C4-2B (cell line): ENCODE results near the gene NCBP2.

ENCODE experiments used
- ZFX ChIP-seq: fragments of 450-650 bp; IDR thresholded peaks from 2 replicates; pipeline ENCODE4 v1.6.1; 2017
- TF ChIP-seq, protein P1 (sequence below): fragments of 450-650 bp; conservative IDR thresholded peaks from 2 replicates; pipeline ENCODE4 v1.5.1; 2017; ENCODE audit warnings: mild to moderate bottlenecking

DNA sequence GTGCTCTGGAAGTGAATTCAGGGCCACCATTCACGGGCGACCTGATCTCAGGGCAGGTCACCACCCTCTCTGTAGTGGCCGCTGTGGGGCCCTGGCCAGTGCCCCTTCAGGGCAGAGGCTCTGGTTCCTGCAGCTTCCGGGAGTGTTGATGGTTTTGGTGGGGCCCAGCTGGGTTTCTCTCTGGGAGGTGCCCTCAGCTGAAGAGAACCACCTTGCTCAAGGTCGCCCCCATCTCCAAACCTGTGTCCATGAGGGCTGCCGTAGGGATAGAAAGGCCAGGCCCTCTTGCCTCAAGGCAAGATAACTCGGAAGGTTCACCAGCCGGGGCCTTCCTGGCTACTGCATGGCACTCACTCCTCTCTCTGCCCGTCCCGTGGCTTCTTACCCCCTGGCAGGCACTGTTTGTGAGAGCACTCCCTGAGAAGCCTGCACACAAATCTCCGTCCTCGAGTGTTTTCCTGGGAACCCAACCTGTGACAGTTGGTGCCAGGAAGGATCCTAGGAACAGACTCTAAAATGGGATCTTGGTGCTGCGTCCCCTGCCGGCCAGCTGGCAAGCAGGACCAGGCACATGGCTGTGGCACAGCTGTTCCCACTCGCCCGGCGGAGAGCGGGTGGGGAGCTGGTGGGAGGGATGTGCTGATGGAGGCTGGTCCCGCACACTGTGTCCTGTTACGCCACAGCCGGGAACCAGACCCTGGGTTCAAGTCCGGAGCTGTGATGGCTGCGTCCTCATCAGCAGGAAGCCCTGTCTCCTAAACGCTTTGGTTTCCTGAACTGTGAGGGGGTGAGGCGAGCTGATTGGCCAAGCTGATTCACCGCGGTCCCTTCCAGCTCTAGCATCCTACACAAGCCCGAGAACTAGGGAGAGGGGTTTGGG is 49.5 kb upstream of the NCBP2 start:
- TF ChIP-seq, protein P1, sequence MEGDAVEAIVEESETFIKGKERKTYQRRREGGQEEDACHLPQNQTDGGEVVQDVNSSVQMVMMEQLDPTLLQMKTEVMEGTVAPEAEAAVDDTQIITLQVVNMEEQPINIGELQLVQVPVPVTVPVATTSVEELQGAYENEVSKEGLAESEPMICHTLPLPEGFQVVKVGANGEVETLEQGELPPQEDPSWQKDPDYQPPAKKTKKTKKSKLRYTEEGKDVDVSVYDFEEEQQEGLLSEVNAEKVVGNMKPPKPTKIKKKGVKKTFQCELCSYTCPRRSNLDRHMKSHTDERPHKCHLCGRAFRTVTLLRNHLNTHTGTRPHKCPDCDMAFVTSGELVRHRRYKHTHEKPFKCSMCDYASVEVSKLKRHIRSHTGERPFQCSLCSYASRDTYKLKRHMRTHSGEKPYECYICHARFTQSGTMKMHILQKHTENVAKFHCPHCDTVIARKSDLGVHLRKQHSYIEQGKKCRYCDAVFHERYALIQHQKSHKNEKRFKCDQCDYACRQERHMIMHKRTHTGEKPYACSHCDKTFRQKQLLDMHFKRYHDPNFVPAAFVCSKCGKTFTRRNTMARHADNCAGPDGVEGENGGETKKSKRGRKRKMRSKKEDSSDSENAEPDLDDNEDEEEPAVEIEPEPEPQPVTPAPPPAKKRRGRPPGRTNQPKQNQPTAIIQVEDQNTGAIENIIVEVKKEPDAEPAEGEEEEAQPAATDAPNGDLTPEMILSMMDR = no peak
- TF ChIP-seq ZFX = no peak
